Measurements from ENCODE around the gene MYO18B.

The MYO18B gene

DNA sequence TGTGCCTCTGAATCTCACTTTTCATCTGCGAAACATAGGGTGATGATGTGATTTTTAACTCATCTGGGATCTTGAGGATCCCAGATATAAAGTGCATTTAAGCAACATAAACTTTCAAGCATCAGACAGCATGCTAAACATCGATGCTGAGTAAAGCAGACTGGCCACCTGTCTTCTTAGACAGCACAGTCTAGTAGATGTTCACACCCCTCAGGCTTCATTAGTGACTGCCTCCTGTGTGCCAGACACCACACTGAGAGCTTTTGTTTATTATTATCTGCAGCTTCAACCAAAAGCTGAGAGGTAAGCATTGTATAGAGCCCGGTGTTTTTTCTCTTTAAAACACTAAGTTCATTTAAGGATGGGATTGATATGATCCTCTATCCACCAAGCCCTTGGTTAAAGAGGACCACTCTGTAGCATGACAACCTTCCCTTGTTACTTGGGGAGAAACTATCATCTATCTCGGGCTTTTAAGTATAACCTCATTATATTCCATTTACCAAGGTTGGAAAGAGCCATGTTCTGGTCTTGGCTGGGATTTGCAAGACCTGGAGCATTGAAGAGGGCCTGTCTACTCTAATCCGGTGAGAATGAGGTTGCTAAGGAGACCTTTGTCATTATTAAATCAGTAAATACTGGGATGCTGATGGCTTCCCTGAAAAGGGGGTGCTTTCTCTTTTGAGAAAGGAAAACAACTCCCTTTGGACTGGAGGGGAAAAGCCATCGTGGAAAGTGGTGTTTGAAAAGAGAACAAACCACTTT, 313.0 kb downstream of the MYO18B start:
- TF ChIP-seq, protein P1, sequence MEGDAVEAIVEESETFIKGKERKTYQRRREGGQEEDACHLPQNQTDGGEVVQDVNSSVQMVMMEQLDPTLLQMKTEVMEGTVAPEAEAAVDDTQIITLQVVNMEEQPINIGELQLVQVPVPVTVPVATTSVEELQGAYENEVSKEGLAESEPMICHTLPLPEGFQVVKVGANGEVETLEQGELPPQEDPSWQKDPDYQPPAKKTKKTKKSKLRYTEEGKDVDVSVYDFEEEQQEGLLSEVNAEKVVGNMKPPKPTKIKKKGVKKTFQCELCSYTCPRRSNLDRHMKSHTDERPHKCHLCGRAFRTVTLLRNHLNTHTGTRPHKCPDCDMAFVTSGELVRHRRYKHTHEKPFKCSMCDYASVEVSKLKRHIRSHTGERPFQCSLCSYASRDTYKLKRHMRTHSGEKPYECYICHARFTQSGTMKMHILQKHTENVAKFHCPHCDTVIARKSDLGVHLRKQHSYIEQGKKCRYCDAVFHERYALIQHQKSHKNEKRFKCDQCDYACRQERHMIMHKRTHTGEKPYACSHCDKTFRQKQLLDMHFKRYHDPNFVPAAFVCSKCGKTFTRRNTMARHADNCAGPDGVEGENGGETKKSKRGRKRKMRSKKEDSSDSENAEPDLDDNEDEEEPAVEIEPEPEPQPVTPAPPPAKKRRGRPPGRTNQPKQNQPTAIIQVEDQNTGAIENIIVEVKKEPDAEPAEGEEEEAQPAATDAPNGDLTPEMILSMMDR (IDR thresholded peaks at IDR 0.05; ENCODE audit: low read depth, low read length, missing control alignments), result no peak

DNA sequence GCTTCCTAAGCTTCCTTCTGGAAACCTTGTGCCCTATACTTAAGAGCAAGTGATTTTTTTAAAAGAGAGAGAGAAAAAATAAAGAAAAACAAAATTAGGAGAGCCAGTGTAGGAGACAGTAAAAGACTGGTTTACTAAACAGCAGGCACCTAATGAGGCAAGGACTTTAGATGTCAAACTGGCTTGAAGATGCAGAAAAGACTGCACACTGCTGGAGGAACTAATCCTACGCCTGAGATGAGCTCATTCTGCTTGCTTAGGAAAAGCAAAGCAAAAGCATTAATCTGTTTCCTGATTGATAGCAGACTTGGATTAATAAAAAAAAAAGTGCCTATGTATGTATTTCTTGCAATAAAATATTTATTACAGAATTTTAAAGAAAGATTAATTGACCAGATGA, 313.7 kb downstream of the MYO18B start:
- TF ChIP-seq, protein P1 (IDR thresholded peaks at IDR 0.05; ENCODE audit: low read depth, low read length, missing control alignments), result no peak
- DNase-seq (ENCODE audit: low read depth), result no peak
- no peak overlapping the region for H3K4me3 ChIP-seq (ENCODE audit: low read depth, low read length)

More for the DNA sequence above, 313.0 kb downstream of the MYO18B start:
- H3K4me3 ChIP-seq (ENCODE audit: low read depth, low read length), result no peak overlapping the region
- DNase-seq (ENCODE audit: low read depth), result no peak

GRCh38 chr22:26056455-26057200, 314.6 kb downstream of the MYO18B start:
- TF ChIP-seq, protein P1 (IDR thresholded peaks at IDR 0.05; ENCODE audit: low read depth, low read length, missing control alignments), result no peak
- H3K4me3 ChIP-seq (ENCODE audit: low read depth, low read length), result no peak overlapping the region
- DNase-seq (ENCODE audit: low read depth), result no peak

DNA sequence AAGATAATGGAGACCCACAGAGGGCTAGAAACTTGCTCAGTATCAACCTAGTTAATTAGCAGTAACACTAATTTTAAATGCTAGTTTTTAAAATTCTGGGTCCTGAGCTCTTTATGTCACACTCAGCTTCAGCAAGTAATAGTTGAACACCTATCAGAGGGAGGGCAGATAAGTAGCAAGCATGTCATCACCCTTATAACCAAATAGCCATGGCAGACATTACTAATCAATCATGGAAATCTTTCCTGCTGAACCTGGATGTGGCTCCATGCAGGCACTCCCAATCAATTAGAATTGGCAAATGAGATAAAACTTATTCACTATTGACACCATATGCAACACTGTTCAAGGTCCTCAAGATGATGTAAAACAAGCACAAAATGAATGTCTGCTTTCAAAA, 315.7 kb downstream of the MYO18B start:
- H3K4me3 ChIP-seq (ENCODE audit: low read depth, low read length), result no peak overlapping the region
- no peak for DNase-seq (ENCODE audit: low read depth)
- TF ChIP-seq, protein P1 (IDR thresholded peaks at IDR 0.05; ENCODE audit: low read depth, low read length, missing control alignments), result no peak

DNA sequence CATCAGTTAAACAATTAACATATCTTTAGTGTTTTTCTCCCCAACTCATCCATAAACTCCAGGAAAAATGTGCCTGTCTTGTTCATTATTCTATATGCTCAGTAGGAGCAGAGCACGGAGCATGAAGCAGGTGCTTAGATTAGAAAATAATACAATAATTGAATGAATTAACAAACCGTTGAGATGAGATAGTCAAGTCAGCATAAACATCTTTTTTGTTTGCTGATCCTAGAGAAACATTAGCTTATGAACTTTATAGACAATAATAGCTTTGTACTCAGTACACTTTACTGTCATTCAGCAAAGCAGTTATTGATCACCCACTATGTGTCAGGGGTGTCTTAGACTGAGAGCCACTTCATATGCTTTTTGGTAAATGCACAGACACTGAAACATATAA, 322.1 kb downstream of the MYO18B start:
- no peak overlapping the region for H3K4me3 ChIP-seq (ENCODE audit: low read depth, low read length)
- DNase-seq (ENCODE audit: low read depth), result no peak
- TF ChIP-seq, protein P1 (IDR thresholded peaks at IDR 0.05; ENCODE audit: low read depth, low read length, missing control alignments), result no peak

GRCh38 chr22:26065847-26066246, 323.9 kb downstream of the MYO18B start:
- TF ChIP-seq, protein P1 (IDR thresholded peaks at IDR 0.05; ENCODE audit: low read depth, low read length, missing control alignments), result no peak
- no peak overlapping the region for H3K4me3 ChIP-seq (ENCODE audit: low read depth, low read length)
- no peak for DNase-seq (ENCODE audit: low read depth)

Data from GM12864 (cell line).